Neural cell (in vitro differentiated cells): Measurements from ENCODE around the gene POLR2L.

Experiments
- CTCF ChIP-seq: fragments of 450-650 bp; IDR thresholded peaks from 2 replicates; pipeline ENCODE4 v1.5.1; 2014; ENCODE audit warnings: antibody characterized with exemption, mild to moderate bottlenecking, moderate library complexity; ENCODE audit not compliant: poor library complexity, severe bottlenecking
- EP300 ChIP-seq: fragments of 450-650 bp; conservative IDR thresholded peaks from 2 replicates; pipeline ENCODE4 v1.6.1; 2014; ENCODE audit warnings: antibody characterized with exemption, mild to moderate bottlenecking, moderate library complexity; ENCODE audit not compliant: poor library complexity, severe bottlenecking
- EZH2 ChIP-seq: fragments of 200-600, 300-800 bp; shearing (Covaris generic), sonication (generic); IDR thresholded peaks from 2 replicates; pipeline ENCODE4 v1.6.1; 2014; ENCODE audit warnings: antibody characterized with exemption, low read length, borderline replicate concordance, mild to moderate bottlenecking; ENCODE audit not compliant: insufficient read depth, poor library complexity, severe bottlenecking
- MXI1 ChIP-seq: fragments of 450-650 bp; conservative IDR thresholded peaks from 2 replicates; pipeline ENCODE4 v1.6.1; 2014; ENCODE audit warnings: antibody characterized with exemption, mild to moderate bottlenecking; ENCODE audit not compliant: poor library complexity, severe bottlenecking
- POLR2AphosphoS5 ChIP-seq: IDR thresholded peaks from 2 replicates; pipeline ENCODE4 v1.6.1; 2012
- RAD21 ChIP-seq: fragments of 450-650 bp; conservative IDR thresholded peaks from 2 replicates; pipeline ENCODE4 v1.6.1; 2014; ENCODE audit warnings: antibody characterized with exemption, mild to moderate bottlenecking, moderate library complexity
- TAF1 ChIP-seq: IDR thresholded peaks from 2 replicates; pipeline ENCODE4 v1.6.1; 2012; ENCODE audit warnings: low read depth

GRCh38 chr11:862081-862661, 19.8 kb upstream of the POLR2L start:
- TF ChIP-seq CTCF (no peak), TAF1 (no peak), RAD21 (no peak), POLR2AphosphoS5 (no peak), EZH2 (no peak), EP300 (no peak), MXI1 (no peak)
